ENCODE measurements around the gene SPON1.

The SPON1 gene

DNA sequence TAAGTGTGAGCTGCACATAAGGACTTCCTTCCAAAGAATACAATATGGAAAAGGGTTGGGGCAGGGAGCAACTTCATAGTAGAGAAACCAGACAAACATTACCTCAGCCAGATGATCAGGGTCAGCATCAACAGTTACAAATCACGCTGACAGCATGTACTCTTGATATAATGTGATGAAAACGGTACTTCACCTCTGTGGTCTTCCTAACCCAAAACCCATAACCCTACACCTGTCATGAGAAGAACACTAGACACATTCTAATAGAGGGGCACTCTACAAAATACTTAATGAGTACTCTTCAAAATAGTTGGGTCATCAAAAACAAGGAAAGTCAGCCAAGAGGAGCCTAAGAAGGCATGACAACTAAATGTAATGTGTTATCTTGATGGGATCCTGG is 352.6 kb downstream of the SPON1 start:
- no peak for TF ChIP-seq EZH2 (IDR thresholded peaks at IDR 0.05; ENCODE audit: borderline replicate concordance, low read length)
- TF ChIP-seq, protein P1, sequence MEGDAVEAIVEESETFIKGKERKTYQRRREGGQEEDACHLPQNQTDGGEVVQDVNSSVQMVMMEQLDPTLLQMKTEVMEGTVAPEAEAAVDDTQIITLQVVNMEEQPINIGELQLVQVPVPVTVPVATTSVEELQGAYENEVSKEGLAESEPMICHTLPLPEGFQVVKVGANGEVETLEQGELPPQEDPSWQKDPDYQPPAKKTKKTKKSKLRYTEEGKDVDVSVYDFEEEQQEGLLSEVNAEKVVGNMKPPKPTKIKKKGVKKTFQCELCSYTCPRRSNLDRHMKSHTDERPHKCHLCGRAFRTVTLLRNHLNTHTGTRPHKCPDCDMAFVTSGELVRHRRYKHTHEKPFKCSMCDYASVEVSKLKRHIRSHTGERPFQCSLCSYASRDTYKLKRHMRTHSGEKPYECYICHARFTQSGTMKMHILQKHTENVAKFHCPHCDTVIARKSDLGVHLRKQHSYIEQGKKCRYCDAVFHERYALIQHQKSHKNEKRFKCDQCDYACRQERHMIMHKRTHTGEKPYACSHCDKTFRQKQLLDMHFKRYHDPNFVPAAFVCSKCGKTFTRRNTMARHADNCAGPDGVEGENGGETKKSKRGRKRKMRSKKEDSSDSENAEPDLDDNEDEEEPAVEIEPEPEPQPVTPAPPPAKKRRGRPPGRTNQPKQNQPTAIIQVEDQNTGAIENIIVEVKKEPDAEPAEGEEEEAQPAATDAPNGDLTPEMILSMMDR (IDR thresholded peaks at IDR 0.05; ENCODE audit: low read length) = no peak
- H4K20me1 ChIP-seq (ENCODE audit: insufficient read depth, low read length) = no peaks in the 10 kb centered on the region
- no peaks in the 10 kb centered on the region for H3F3A ChIP-seq (ENCODE audit: insufficient read depth, low read length)
- H3K4me2 ChIP-seq (ENCODE audit: low read length) = no peak overlapping the region
- no peaks in the 10 kb centered on the region for H3K9me2 ChIP-seq (ENCODE audit: low read depth, low read length)
- H3K9me3 ChIP-seq (ENCODE audit: low read length) = no peaks in the 10 kb centered on the region
- no peaks in the 10 kb centered on the region for H3K27me3 ChIP-seq (ENCODE audit: insufficient read depth, low read length)
- no peaks in the 10 kb centered on the region for H3K79me2 ChIP-seq (ENCODE audit: insufficient read depth, low read length)
- peak overlapping the region; percentile 81 for H3K27ac ChIP-seq (ENCODE audit: low read depth, low read length, poor library complexity, severe bottlenecking)
- H3K36me3 ChIP-seq (ENCODE audit: insufficient read depth, low read length) = no peaks in the 10 kb centered on the region
- H3K9ac ChIP-seq (ENCODE audit: low read length) = no peak overlapping the region
- no peak overlapping the region for H3K4me3 ChIP-seq (ENCODE audit: low read depth, low read length, poor library complexity, severe bottlenecking)
- no peak overlapping the region for H2AFZ ChIP-seq (ENCODE audit: low read length)
- peaks cover 81% of the 10 kb centered on the region for H3K4me1 ChIP-seq (ENCODE audit: insufficient read depth, low read length, severe bottlenecking)

Measured in OCI-LY1 (cell line).